ENCODE data around the gene FMNL2.
A peak's percentile ranks its signal among the peaks of the same experiment; 100 is the strongest.

Gene FMNL2

DNA sequence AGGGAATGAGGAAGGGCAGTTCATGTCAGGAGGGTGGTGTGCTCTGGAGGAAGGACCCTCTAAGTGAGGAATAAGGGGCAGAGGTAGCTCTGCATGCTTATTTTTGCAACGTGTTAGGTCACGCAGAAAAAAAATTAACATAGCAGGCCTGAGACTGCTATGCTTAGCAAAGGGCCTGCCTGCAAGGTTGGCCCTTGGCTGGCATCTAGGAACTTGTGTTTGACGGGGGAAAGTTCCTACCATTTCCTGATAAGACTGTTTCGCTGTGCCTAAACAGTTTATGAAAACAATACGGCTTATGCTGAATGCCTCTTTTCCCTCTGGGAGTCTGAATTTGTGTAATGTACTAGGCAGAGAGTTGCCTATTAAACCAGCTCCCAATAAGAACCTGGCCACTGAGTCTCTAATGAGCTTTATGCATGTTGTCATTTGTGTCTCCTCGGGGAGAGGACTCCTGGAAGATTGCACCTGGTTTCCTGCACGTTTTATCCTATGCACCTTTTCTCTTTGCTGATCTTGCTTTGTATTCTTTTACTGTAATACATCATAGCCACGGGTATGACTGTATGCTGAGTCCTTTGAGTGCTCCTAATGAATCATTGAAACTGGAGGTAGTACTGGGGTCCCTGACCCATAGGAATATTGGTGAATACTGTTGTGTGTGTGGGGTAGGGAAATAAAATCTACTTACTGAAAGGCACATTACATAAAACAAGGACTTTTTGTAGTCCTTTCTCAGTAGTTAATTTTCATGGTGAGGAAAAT lies 213.3 kb downstream of the FMNL2 start:
- DNase-seq: no peak

DNA sequence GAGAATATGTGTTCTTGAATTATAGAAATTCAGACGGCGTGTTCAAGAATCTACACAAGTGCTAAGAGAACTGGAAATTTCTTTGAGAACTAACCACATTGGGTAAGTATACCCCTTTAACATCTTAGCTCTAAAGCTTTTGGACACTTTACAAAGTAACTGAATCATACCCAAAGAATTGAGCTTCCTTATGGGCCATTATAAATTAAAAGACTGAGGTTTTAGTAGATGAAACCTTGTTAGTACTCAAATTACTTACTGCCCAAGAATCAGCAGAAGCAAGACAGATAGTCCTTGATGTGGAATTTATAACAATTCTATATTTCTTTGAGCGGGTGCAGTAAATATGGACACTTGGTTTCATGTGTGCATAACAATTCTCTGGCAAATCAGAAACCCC lies 214.0 kb downstream of the FMNL2 start:
- TF ChIP-seq POLR2A (IDR thresholded peaks at IDR 0.05; ENCODE audit: low read length) (no peak), GATA1 (IDR thresholded peaks at IDR 0.05; ENCODE audit: low read depth, low read length) (no peak)
- no peak for DNase-seq

More for the DNA sequence above, 213.3 kb downstream of the FMNL2 start:
- TF ChIP-seq GATA1 (IDR thresholded peaks at IDR 0.05; ENCODE audit: low read depth, low read length) (no peak), POLR2A (IDR thresholded peaks at IDR 0.05; ENCODE audit: low read length) (no peak)

DNA sequence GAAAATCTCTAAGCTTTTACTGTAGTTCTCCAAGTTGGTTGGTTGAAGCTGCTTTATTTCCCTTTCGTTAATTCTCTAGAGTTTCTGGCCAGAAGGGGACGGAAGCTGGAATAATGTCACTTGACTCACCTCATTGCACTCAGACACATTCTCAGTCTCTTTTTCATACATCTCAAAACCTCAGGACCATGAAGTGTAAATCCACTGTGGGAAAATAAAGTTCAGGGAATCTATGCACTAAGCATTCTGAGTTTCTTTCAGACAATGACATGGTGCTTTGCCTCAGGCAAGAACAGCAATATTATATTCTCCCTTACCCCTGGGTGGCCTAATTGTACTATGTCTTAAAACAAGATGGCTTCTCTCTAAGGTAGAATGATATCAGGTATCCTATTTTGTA lies 214.4 kb downstream of the FMNL2 start:
- TF ChIP-seq POLR2A (IDR thresholded peaks at IDR 0.05; ENCODE audit: low read length): no peak
- TF ChIP-seq GATA1 (IDR thresholded peaks at IDR 0.05; ENCODE audit: low read depth, low read length): no peak
- no peak for DNase-seq

DNA sequence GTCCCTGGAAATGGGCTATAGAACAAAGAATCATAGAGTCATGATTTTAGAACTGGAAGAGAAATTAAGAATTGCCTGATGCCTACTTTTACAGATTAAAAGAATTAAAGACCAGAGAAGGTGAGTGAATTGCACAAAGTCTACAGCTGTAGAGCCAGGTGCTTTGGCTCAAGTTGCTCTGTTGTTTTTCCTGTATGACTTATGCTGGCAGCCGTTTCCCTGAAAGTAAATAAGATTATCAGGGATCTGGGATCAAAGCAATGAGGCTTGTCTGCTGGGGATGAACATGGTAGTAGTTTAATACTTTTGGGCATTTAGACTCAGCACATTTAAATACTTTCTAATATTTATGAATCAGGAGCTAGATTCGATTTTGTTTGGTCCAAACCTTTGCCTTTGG lies 215.4 kb downstream of the FMNL2 start:
- no peak for TF ChIP-seq POLR2A (IDR thresholded peaks at IDR 0.05; ENCODE audit: low read length)
- no peak for TF ChIP-seq GATA1 (IDR thresholded peaks at IDR 0.05; ENCODE audit: low read depth, low read length)
- DNase-seq: no peak

DNA sequence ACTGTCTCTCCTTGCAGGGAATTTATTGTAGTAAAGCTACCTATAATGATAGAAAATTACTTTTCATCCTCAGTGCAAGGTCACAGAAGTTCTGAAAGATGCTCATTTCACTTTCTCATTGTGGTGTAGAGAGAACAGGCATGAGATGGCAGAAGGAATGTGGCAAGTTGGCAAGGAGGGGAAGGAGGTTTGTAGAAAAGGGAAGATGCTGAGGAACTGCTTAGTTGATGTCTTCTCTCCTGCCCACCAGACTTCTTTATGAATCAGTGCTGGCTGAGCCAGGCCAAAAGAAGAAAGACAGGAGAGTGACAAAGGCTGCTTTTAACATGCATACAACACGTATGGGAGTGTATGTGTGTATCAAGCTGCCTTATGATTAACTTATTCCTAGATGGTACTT lies 217.9 kb downstream of the FMNL2 start:
- TF ChIP-seq GATA1 (IDR thresholded peaks at IDR 0.05; ENCODE audit: low read depth, low read length) (no peak), POLR2A (IDR thresholded peaks at IDR 0.05; ENCODE audit: low read length) (no peak)
- no peak for DNase-seq

DNA sequence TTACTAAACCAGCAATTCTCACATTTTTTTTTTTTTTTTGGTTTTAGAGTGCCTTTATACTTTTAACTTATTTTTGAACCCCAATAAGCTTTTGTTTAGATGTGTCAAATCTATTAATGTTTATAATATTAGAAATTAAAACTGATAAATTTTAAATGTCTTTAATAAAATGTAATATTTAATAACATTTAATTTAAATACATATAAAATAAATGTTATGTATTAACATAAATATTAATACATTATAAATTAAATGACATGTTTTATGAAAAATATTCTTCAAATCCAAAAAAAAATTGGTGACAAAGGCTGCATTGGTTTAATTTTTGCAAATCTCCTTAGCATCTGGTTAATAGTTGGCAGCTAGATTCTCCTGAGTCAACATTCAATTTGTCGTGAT lies 218.5 kb downstream of the FMNL2 start:
- TF ChIP-seq GATA1 (IDR thresholded peaks at IDR 0.05; ENCODE audit: low read depth, low read length) (no peak), POLR2A (IDR thresholded peaks at IDR 0.05; ENCODE audit: low read length) (no peak)
- no peak for DNase-seq

DNA sequence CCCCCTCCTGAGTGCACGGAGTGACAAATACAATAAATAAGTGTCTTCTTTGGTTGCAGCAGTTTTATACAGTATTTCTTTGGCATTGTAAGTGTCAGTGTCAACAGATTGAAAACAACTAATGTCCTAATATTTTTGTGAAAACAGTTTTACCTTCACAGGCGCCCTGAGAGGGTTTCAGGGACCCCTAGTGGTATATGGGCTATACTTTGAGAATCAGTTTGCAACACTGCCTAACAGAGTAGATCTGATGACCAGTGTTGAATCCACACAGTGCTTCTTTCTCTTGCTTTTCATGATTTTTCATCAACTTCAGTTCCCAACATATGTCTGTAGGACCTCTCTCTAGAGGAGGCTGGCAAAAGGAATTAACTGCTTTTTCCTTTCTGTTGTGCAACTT lies 220.1 kb downstream of the FMNL2 start:
- no peak for DNase-seq
- no peak for TF ChIP-seq POLR2A (IDR thresholded peaks at IDR 0.05; ENCODE audit: low read length)
- no peak for TF ChIP-seq GATA1 (IDR thresholded peaks at IDR 0.05; ENCODE audit: low read depth, low read length)

DNA sequence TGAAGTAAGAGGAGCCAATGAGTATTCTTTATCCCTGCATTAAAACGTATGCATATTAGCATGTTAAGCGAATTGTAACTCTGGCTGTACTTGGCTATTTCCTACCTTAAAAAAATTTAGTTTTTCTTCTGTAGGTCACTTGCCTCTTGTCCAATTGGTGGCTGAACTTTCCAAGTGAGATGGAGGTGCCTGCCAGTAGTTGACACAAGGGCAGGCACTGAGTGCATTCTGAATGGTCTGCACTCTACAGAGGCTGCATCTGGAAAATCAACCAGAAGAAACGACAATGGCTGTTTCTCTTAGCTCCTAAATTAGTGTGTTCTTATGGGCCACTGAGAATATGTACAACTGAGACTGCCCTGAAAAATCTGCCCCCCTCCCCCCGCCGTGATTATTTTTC lies 221.5 kb downstream of the FMNL2 start:
- DNase-seq: no peak
- TF ChIP-seq POLR2A (IDR thresholded peaks at IDR 0.05; ENCODE audit: low read length) (no peak), GATA1 (IDR thresholded peaks at IDR 0.05; ENCODE audit: low read depth, low read length) (no peak)

DNA sequence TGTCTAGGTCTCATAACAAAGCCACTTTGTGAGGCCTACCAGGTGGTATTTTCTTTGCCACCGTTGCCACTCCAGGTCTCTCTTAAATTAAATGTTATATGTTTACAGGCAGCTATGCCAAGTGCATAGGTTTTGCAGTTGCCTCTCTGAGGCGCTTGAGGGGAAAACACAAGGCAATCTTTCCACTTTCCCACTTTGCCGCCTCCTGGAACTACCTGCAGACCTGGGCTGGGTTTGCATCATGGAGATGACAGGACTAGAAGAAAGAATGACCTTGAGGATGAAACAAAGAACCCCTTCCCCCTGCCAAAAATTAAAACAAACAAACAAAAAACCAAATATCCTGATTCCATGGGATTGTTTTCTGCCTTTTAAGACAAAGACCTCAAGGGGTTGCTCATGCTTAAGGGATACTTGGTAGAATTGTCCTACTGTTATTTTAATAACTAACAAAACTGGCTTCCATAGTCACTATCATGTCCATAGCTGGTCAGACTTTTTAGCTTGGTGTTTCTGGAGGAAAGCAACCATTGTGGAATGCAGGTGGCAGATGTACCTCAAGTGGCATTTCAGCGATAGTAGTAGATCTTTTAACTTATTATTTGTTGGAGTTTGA lies 222.4 kb downstream of the FMNL2 start:
- peak; percentile 24 to 32 for DNase-seq

DNA sequence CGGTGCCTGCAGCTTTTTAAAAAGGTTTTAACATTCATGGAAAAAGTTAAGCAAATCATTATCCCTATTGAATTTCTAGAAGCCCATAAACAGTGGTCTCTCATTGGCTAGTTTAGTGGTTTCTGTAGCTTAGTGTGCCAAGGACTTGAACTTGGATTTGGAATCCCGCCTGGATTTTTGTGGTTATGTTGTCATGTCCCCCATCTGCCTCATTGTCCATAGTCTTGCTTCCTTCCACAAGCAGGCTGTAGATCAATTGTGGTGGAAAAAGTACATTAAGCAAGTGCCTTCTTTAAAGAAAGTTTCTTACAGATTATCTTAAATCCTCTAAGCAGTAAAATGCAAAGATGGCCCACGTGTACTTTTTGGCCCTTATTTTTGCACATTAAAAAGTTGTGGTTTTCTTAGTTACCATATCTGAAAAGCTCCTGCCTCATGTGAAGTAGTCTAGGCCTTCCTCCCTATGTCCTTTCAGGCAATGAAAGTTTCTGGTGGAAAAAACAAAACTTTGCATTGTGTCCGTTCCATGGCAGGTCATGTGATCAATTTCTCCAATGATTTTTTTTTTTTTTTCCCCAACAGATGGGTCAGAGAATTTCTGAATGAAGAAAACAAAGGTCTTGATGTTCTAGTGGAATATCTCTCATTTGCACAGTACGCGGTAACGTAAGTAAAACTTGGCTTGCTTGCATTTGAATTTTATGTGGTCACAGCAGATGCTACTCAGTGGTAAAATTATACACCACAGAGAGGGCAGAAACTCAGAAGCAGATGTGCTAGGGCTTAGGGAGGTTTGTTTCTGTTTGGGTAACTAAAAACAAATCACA lies 223.4 kb downstream of the FMNL2 start:
- no peak for DNase-seq
- TF ChIP-seq GATA1 (IDR thresholded peaks at IDR 0.05; ENCODE audit: low read depth, low read length): no peak
- TF ChIP-seq POLR2A (IDR thresholded peaks at IDR 0.05; ENCODE audit: low read length): no peak

More for the DNA sequence above, 222.4 kb downstream of the FMNL2 start:
- TF ChIP-seq GATA1 (IDR thresholded peaks at IDR 0.05; ENCODE audit: low read depth, low read length) (no peak), POLR2A (IDR thresholded peaks at IDR 0.05; ENCODE audit: low read length) (no peak)

DNA sequence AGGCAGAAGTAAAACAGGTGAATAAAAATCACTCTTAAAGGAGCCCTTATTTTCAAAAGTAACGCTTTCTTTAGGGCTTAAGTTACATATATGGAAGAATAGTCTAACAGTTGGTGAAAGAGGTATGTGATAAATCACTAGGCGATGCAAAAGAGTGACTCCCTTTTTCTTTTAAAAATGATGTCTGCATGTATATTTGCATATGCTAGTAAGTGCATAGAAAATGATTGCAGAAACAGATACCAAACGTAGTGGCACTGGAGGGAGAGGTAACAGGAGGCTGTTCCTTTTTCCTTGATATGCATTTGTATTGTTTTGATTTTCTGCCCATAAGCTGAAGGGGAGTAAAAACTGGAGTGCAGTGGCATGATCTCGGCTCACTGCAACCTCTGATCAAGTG lies 224.0 kb downstream of the FMNL2 start:
- TF ChIP-seq POLR2A (IDR thresholded peaks at IDR 0.05; ENCODE audit: low read length): no peak
- TF ChIP-seq GATA1 (IDR thresholded peaks at IDR 0.05; ENCODE audit: low read depth, low read length): no peak
- no peak for DNase-seq

DNA sequence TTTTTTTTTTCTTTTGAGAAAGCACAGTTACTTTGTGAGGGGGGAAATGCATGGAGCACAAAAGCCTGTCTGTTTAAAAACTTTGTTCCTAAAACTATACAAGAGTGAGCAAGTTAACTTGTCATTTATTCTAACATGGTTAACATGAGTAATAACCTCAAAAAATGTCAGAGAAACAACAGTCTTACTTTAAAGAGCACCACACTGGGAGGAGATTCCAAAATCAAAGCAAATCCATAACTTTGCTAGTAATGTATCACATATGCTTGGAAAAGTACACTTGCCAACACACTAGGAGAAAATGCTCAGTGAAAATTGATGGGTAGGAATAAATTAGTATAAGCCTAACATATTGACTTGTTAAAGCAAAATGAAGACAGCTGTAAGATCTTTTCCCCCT lies 225.2 kb downstream of the FMNL2 start:
- TF ChIP-seq POLR2A (IDR thresholded peaks at IDR 0.05; ENCODE audit: low read length) (no peak), GATA1 (IDR thresholded peaks at IDR 0.05; ENCODE audit: low read depth, low read length) (no peak)
- DNase-seq: no peak

DNA sequence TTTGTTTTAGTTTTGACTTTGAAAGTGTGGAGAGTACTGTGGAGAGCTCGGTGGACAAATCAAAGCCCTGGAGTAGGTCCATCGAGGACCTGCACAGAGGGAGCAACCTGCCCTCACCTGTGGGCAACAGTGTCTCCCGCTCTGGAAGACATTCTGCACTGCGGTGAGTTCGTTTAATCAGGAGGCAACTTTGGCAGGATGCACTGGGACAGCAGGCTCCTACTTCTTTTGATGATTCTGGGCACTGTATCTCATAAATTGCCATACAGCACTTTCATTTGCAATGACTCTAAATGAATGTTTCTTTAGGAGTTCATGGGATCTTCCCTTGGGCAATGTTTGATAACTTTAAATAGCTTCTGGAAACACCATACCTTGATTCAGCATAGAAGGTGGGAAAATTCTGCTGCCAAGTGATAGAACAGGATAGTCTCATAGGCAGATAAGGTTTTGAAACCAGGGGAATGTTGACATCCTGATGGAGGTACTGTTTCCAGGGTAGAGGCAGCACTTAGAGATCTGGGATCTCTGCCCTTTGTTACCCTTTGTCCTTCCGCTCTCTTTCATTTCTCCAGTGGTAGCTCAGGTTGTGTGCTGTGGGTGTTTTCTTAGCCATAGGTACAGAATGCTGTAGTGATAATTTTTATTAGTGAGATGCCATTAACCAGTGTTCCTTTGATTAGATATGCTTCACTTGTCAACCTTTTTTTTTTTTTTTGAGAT lies 226.1 kb downstream of the FMNL2 start:
- DNase-seq: no peak
- TF ChIP-seq POLR2A (IDR thresholded peaks at IDR 0.05; ENCODE audit: low read length) (no peak), GATA1 (IDR thresholded peaks at IDR 0.05; ENCODE audit: low read depth, low read length) (no peak)

Data from erythroblast (primary cell).